Measurements from ENCODE around the gene ZNF169.
A peak's percentile ranks its signal among the peaks of the same experiment; 100 is the strongest.
"Not testable (repeated sequence)": the region's sequence is repeated elsewhere in the genome, so short reads cannot be mapped to it uniquely, and the experiment has no call there.

ZNF169 gene

DNA sequence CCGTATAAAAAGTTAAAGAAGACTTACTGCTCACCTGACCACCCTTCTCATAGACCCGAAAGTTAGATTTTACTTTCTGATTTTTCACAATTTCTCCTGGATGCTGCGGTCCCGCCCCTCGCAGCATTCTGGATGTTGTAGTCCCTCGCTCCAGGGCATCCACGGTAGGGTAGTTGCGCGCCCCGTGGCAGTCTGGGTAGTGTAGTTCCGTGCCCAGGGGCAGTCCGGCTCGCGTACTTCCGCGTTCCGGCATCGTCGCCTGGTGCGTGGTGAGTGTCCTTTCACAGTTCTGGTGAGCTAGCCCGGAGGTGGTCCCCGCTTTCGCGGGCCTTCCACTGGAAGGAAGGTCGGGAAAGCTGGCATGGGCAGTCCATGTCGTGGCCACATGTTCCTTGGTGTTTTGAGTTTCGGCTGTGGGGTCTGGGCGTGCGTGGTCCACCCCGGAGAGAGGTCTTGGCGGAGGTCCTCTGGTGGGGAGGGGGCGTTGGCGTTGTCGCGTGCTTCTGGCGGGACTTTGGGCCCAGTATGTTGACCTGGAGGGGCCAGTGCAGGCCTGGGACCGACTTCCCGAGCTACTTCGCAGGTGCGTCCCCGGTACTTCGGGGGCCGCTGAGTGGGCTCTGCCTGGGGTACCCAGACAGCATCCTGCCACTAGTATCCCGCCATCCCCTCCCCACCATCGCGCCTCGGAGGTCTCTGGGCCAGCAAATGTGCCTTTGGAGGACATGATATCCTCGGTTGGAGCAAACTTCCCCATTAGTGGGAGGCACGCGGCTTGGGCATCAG lies at the start of gene ZNF169:
Gene ZNF169 (plus strand): TSS at position 222 of the 786 bp plus-strand sequence. CDS start 19,515 bp downstream, outside the sequence.
- peak; percentile 79 to 90 (median 80) for DNase-seq (ENCODE audit: low read depth in 3 of 3)

GRCh38 chr9:94210616-94211603 lies 48.2 kb upstream of the ZNF169 start:
- DNase-seq (ENCODE audit: low read depth in 3 of 3) = no peak

DNA sequence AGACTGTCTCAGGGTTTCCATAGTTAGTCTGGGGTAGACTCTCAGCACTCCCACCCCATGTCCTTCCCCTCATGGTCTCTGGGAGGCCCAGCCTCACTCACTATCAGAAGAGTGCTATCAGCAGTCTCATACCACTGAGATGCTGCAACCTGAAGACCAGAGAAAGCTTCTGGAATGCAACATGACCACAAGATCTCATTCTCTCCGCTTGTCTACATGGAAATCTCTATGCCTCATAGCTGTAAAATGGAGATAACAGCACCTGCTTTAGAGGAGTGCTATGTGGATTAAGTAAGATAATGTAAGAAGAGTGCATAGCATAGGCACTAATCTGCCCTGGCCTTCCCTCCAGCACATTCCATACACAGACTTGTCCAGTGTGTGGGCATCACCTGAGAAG lies 47.0 kb upstream of the ZNF169 start:
- no peak for DNase-seq (ENCODE audit: low read depth in 3 of 3)

DNA sequence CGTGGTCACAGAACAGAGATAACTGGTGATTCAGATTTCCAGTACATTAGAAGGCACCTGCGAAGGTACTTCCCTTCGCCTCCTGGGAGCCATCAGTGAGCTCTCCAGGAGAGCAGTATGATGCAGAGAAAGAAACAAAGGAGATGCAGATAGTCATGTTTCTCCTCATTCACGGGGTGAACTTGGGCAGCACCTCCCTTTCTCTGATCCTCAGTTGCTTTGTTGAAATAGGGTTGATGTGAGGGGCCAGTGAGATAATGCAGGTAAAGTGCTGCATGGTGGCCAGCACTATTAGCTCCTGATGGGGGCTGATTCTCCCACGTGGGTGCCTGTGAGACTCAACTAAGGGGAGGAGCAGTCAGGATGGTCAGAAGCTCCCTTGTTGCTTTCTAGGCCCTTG lies 46.6 kb upstream of the ZNF169 start:
- DNase-seq (ENCODE audit: low read depth in 3 of 3) = no peak

GRCh38 chr9:94213511-94214124 lies 45.5 kb upstream of the ZNF169 start:
- peak; percentile 52 to 64 (median 59) for DNase-seq (ENCODE audit: low read depth in 3 of 3)

DNA sequence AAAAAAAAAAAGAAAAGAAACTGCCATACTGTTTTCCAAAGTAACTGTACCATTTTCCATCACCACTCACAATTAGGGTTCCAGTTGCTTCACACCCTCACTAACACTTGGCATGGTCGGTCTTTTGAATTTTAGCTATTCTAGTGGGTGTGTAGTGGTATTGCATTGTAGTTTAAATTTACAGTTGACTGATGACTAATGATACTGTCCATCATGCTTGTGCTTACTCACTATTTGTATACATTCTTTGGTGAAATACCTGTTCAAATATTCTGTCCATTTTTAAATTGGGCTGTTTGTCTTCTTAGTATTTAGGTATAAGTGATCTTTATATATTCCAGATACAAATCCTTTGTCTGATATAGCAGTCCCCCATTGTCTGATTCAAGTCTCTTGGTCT lies 36.2 kb upstream of the ZNF169 start:
- DNase-seq (ENCODE audit: low read depth in 3 of 3) = no peak

- not testable (repeated sequence) for DNase-seq (ENCODE audit: low read depth in 3 of 3)
Measured at GRCh38 chr9:94225413-94225812, 33.7 kb upstream of the ZNF169 start.

DNA sequence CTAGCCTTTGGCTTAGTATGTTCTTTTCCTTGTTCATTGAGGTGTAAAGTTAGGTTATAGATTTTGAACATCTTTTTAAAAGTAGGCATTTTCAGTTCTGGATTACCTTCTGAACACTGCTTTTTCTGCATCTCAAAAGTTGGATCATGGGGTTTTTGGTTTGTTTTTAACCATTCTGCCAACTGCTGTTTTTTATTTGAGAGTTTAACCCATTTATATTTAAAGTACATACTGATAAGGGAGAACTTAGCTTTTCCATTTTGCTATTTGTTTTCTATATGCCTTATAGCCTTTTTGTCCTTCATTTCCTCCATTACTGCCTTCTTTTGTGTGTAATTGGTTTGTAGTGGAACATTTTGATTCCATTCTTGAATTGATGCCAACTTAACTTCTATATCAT lies 30.5 kb upstream of the ZNF169 start:
- no peak for DNase-seq (ENCODE audit: low read depth in 3 of 3)

- no peak for DNase-seq (ENCODE audit: low read depth in 3 of 3)
Measured at GRCh38 chr9:94232428-94232827, 26.7 kb upstream of the ZNF169 start.

DNA sequence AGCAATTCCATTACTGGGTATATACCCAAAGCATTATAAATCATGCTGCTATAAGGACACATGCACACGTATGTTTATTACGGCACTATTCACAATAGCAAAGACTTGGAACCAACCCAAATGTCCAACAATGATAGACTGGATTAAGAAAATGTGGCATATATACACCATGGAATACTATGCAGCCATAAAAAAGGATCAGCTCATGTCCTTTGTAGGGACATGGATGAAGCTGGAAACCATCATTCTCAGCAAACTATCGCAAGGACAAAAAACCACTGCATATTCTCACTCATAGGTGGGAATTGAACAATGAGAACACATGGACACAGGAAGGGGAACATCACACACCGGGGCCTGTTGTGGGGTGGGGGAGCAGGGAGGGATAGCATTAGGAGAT lies 18.0 kb upstream of the ZNF169 start:
- not testable (repeated sequence) for DNase-seq (ENCODE audit: low read depth in 3 of 3)

GRCh38 chr9:94245651-94246050 lies 13.4 kb upstream of the ZNF169 start:
- no peak for DNase-seq (ENCODE audit: low read depth in 3 of 3)

GRCh38 chr9:94250456-94250855 lies 8.6 kb upstream of the ZNF169 start:
- DNase-seq (ENCODE audit: low read depth in 3 of 3) = no peak

DNA sequence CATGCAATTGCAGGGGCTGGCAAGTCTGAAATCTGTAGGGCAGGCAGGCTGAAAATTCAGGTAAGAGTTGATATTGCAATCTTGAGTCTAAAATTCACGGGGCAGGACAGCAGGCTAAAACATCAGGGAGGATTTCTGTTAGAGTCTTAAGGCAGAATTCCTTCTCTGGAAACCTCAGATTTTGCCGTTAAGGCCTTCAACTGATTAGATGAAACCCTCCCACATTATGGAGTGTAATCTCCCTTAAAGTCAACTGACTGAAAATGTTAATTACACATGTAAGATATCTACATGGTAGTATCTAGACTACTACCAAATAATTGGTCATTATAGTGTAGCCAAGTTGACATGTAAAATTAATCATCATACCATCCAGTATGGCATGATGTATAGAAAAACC lies 3.1 kb upstream of the ZNF169 start:
- no peak for DNase-seq (ENCODE audit: low read depth in 3 of 3)

DNA sequence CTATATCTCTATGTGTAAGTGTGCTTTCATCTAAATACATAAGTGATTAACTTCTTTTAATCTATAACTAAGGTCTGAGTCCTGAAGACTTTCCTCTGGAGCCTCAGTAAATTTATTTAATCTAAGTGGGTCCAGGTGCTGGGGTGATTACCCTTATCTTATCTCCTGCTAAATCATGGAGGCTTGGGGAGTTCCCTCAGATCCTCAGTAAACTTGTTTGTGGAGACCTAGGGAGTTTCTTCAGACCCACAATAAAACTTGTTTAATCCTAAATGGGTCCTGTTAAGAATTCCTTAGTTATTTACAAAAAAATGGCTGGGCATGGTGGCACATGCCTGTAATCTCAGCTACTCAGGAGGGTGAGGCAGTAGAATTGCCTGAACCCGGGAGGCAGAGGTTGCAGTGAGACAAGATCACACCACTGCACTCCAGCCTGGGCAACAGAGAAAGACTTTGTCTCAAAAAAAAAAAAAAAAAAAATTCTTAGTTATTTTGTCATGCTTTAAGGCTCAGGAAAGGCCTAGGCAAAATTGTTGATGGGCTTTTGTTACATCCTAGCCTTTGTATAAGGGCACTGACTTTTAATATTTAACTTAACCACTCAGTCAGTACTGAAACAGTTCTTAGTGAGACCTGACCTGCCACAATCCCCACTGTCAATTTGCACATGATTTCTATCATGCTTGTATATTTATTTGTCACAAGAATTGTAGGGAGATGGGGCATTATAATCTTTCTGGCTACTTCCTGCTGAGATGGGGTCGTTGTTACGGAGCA lies 6.7 kb downstream of the ZNF169 start:
- not testable (repeated sequence) for DNase-seq (ENCODE audit: low read depth in 3 of 3)

DNA sequence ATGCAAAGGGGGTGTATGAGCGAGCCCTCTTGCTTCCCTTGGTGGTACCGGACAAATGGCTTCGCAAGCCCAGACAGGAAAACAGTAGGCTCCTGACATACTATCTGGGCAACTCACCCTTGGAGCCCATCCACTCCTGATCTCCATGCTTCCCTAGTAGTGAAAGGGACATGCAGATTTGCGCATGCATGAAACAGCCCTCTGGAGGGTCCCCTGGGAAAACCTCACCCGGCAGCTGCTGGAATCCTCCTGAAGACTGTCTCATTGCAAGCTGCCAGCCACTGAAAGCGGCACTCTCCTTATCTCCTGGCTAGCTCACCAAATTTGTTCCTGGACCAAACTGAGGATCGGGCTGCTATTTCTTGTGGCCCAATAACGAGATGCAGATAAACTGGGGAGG lies 10.2 kb downstream of the ZNF169 start:
- no peak for DNase-seq (ENCODE audit: low read depth in 3 of 3)

GRCh38 chr9:94270009-94270408 lies 10.9 kb downstream of the ZNF169 start:
- no peak for DNase-seq (ENCODE audit: low read depth in 3 of 3)

DNA sequence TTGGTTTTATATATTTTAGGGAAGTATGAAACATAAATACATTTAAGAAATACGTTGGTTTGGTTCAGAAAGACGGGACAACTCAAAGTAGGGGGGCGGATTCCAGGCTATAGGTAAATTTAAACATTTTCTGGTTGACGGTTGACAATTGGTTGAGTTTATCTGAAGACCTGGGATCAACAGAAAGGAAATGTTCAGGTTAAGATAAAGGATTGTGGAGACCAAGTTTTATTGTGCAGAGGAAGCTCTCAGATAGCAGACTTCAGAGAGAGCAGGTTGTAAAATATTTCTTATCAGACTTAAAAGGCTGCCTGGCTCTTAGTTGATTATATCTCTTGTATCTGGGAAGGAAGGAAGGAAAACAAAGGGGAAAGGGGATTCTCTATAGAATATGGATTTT lies 17.9 kb downstream of the ZNF169 start:
- not testable (repeated sequence) for DNase-seq (ENCODE audit: low read depth in 3 of 3)

DNA sequence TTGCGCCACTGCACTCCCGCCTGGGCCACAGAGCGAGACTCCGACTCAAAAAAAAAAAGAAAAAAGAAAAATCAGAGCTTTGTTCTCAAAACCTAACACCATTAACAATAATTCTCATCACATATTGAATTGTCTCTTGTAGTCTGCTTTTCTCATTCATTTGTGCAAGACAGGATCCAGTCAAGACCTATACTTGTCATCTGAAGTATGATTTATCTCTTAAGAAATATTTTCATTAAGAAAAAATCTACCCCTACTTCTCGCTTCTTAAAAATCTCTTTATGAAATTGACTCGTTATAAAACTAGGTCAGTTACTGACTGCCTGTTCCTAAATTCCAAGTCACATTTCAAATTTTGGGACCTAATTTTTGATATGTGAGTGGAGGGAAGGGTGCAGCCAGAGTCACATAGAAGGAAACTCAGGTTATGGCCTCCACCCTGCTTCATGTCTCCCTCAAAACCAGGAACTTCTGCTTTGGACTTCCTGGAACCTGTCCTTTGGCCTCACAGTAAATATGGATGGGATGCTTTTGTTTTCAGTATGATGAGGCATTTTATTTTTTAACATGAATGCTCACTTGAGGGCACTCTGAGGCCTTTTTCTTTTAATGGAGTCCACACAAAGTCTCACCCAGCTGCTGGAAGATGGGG lies 18.9 kb downstream of the ZNF169 start:
- DNase-seq (ENCODE audit: low read depth in 3 of 3) = no peak

- DNase-seq (ENCODE audit: low read depth in 3 of 3) = no peak
Measured at GRCh38 chr9:94280409-94280989, 21.4 kb downstream of the ZNF169 start.

- no peak for DNase-seq (ENCODE audit: low read depth in 3 of 3)
Measured at GRCh38 chr9:94281101-94281500, 22.0 kb downstream of the ZNF169 start.
